ENCODE measurements around the gene DAG1. TPM values are rescaled to one million over a fixed set of nuclear protein-coding genes. Genes with fewer than 3 reads are reported as not detected.
"Not testable (repeated sequence)": the region's sequence is repeated elsewhere in the genome, so short reads cannot be mapped to it uniquely, and the experiment has no call there.

Gene DAG1
- total RNA-seq, 5 donors from 2014 or later (not counting 1 experiment from before 2014, with no cell fraction given) = 16.5 to 19.4 (median 18.1) TPM

- H3K36me3 ChIP-seq (ENCODE audit: control insufficient read depth in 2 of 2, extremely low read depth in 1 of 2, insufficient read depth in 1 of 2, low read length in 1 of 2); H3K27ac Mint-ChIP-seq; POLR2A ChIA-PET; H3K27me3 ChIP-seq (replicated peaks in 1 of 2; ENCODE audit: control insufficient read depth in 2 of 2, extremely low read depth in 1 of 2, insufficient read depth in 2 of 2, low read length in 1 of 2); H3K36me3 Mint-ChIP-seq; H3K4me3 Mint-ChIP-seq; H3K27ac ChIP-seq (ENCODE audit: low read length); H3K27me3 Mint-ChIP-seq; H3K4me3 ChIP-seq (ENCODE audit: control insufficient read depth in 1 of 2, extremely low read depth in 1 of 2, low read length in 1 of 2); H3K9me3 ChIP-seq; H3K4me1 ChIP-seq (ENCODE audit: control insufficient read depth in 1 of 2, extremely low read depth in 1 of 2, insufficient read depth in 2 of 2, low read length in 2 of 2); ATAC-seq (replicated peaks in 1 of 4); DNase-seq; H3K9me3 Mint-ChIP-seq: not testable (repeated sequence)
- WGBS (ENCODE audit: insufficient coverage) = no CpG with 5 or more reads among the region's 4 CpGs
- peaks cover 19 to 25% (median 19%) of the 10 kb centered on the region in 3 donors for H3K4me1 Mint-ChIP-seq
- CTCF ChIA-PET = interaction anchor here (0.6 to 0.7 kb wide), 2 partner anchors 428 to 1274 kb away, joined by 3 to 18 read pairs; no protein-coding TSS in a partner anchor
Measured at GRCh38 chr3:49496845-49497244, 26.8 kb downstream of the DAG1 start.

GRCh38 chr3:49497606-49498005, 27.5 kb downstream of the DAG1 start:
- Histone ChIP-seq H3K36me3 (ENCODE audit: control insufficient read depth in 2 of 2, extremely low read depth in 1 of 2, insufficient read depth in 1 of 2, low read length in 1 of 2) (peaks cover 0 to 3% of the 10 kb centered on the region in 2 donors), H3K4me1 (ENCODE audit: control insufficient read depth in 1 of 2, extremely low read depth in 1 of 2, insufficient read depth in 2 of 2, low read length in 2 of 2) (peaks cover 0 to 2% of the 10 kb centered on the region in 2 experiments), H3K27ac (ENCODE audit: low read length) (no peak overlapping the region), H3K4me3 (ENCODE audit: control insufficient read depth in 1 of 2, extremely low read depth in 1 of 2, low read length in 1 of 2) (no peak overlapping the region), H3K27me3 (replicated peaks in 1 of 2; ENCODE audit: control insufficient read depth in 2 of 2, extremely low read depth in 1 of 2, insufficient read depth in 2 of 2, low read length in 1 of 2) (no peaks in the 10 kb centered on the region), H3K9me3 (no peaks in the 10 kb centered on the region)
- Mint-ChIP-seq H3K4me1 (peaks cover 19 to 27% (median 22%) of the 10 kb centered on the region in 3 donors), H3K36me3 (peaks cover 12% of the 10 kb centered on the region), H3K27ac (no peak overlapping the region), H3K9me3 (no peaks in the 10 kb centered on the region), H3K27me3 (no peaks in the 10 kb centered on the region), H3K4me3 (no peak overlapping the region)
- CTCF ChIA-PET = interaction anchor here (0.6 to 0.7 kb wide), 2 partner anchors 429 to 1275 kb away, joined by 3 to 18 read pairs; no protein-coding TSS in a partner anchor
- WGBS (ENCODE audit: insufficient coverage) = no CpG with 5 or more reads among the region's 4 CpGs
- POLR2A ChIA-PET = interaction anchor here in 1 of 2 donors (0.6 kb wide), 1 partner anchor 19 kb away, joined by 9 read pairs; no protein-coding TSS in a partner anchor
- no peak for DNase-seq
- no peak for ATAC-seq (replicated peaks in 1 of 4)

GRCh38 chr3:49498239-49498638, 28.2 kb downstream of the DAG1 start:
- no peaks in the 10 kb centered on the region for H3K27me3 ChIP-seq (replicated peaks in 1 of 2; ENCODE audit: control insufficient read depth in 2 of 2, extremely low read depth in 1 of 2, insufficient read depth in 2 of 2, low read length in 1 of 2)
- DNase-seq = no peak
- WGBS (ENCODE audit: insufficient coverage) = no CpG with 5 or more reads among the region's 1 CpG
- no peaks in the 10 kb centered on the region for H3K27me3 Mint-ChIP-seq
- H3K4me1 Mint-ChIP-seq = peaks cover 21 to 26% (median 24%) of the 10 kb centered on the region in 3 donors
- no peak overlapping the region for H3K27ac ChIP-seq (ENCODE audit: low read length)
- H3K27ac Mint-ChIP-seq = no peak overlapping the region
- H3K36me3 Mint-ChIP-seq = peaks cover 15% of the 10 kb centered on the region
- no peak overlapping the region for H3K4me3 Mint-ChIP-seq
- H3K4me1 ChIP-seq (ENCODE audit: control insufficient read depth in 1 of 2, extremely low read depth in 1 of 2, insufficient read depth in 2 of 2, low read length in 2 of 2) = peaks cover 0 to 2% of the 10 kb centered on the region in 2 experiments
- H3K9me3 Mint-ChIP-seq = no peaks in the 10 kb centered on the region
- ChIA-PET POLR2A (interaction anchor here in 1 of 2 donors (0.6 kb wide), 1 partner anchor 20 kb away, joined by 9 read pairs; no protein-coding TSS in a partner anchor), CTCF (no interaction called here)
- H3K36me3 ChIP-seq (ENCODE audit: control insufficient read depth in 2 of 2, extremely low read depth in 1 of 2, insufficient read depth in 1 of 2, low read length in 1 of 2) = peaks cover 0 to 3% of the 10 kb centered on the region in 2 donors
- no peaks in the 10 kb centered on the region for H3K9me3 ChIP-seq
- H3K4me3 ChIP-seq (ENCODE audit: control insufficient read depth in 1 of 2, extremely low read depth in 1 of 2, low read length in 1 of 2) = no peak overlapping the region
- no peak for ATAC-seq (replicated peaks in 1 of 4)

- Histone ChIP-seq H3K4me1 (ENCODE audit: control insufficient read depth in 1 of 2, extremely low read depth in 1 of 2, insufficient read depth in 2 of 2, low read length in 2 of 2) (peaks cover 0 to 2% of the 10 kb centered on the region in 2 experiments), H3K36me3 (ENCODE audit: control insufficient read depth in 2 of 2, extremely low read depth in 1 of 2, insufficient read depth in 1 of 2, low read length in 1 of 2) (peaks cover 0 to 2% of the 10 kb centered on the region in 2 donors), H3K9me3 (no peaks in the 10 kb centered on the region), H3K4me3 (ENCODE audit: control insufficient read depth in 1 of 2, extremely low read depth in 1 of 2, low read length in 1 of 2) (no peak overlapping the region), H3K27ac (ENCODE audit: low read length) (no peak overlapping the region), H3K27me3 (replicated peaks in 1 of 2; ENCODE audit: control insufficient read depth in 2 of 2, extremely low read depth in 1 of 2, insufficient read depth in 2 of 2, low read length in 1 of 2) (no peaks in the 10 kb centered on the region)
- DNase-seq (no peak), ATAC-seq (replicated peaks in 1 of 4) (no peak)
- 93% methylated on average over 3 of the region's 3 CpGs for WGBS (ENCODE audit: insufficient coverage)
- Mint-ChIP-seq H3K27me3 (no peaks in the 10 kb centered on the region), H3K9me3 (no peaks in the 10 kb centered on the region), H3K36me3 (peaks cover 13% of the 10 kb centered on the region), H3K4me1 (peaks cover 20 to 27% (median 26%) of the 10 kb centered on the region in 3 donors), H3K27ac (no peak overlapping the region), H3K4me3 (no peak overlapping the region)
- ChIA-PET CTCF (no interaction called here), POLR2A (no interaction called here)
Measured at GRCh38 chr3:49498648-49499047, 28.6 kb downstream of the DAG1 start.

GRCh38 chr3:49500205-49500731, 30.2 kb downstream of the DAG1 start:
- CTCF ChIA-PET = interaction anchor here in 1 of 2 donors (0.5 to 0.6 kb wide), 2 partner anchors 38 to 807 kb away, joined by 3 read pairs; no protein-coding TSS in a partner anchor
- Mint-ChIP-seq H3K36me3 (peaks cover 10% of the 10 kb centered on the region), H3K4me1 (peaks cover 16 to 27% (median 27%) of the 10 kb centered on the region in 3 donors), H3K27me3 (no peaks in the 10 kb centered on the region), H3K27ac (peak overlapping the region in 1 of 2 donors; percentile 28), H3K9me3 (no peaks in the 10 kb centered on the region), H3K4me3 (no peak overlapping the region)
- Histone ChIP-seq H3K27ac (ENCODE audit: low read length) (no peak overlapping the region), H3K4me3 (ENCODE audit: control insufficient read depth in 1 of 2, extremely low read depth in 1 of 2, low read length in 1 of 2) (no peak overlapping the region), H3K9me3 (no peaks in the 10 kb centered on the region), H3K4me1 (ENCODE audit: control insufficient read depth in 1 of 2, extremely low read depth in 1 of 2, insufficient read depth in 2 of 2, low read length in 2 of 2) (peaks cover 0 to 2% of the 10 kb centered on the region in 2 experiments), H3K27me3 (replicated peaks in 1 of 2; ENCODE audit: control insufficient read depth in 2 of 2, extremely low read depth in 1 of 2, insufficient read depth in 2 of 2, low read length in 1 of 2) (no peaks in the 10 kb centered on the region), H3K36me3 (ENCODE audit: control insufficient read depth in 2 of 2, extremely low read depth in 1 of 2, insufficient read depth in 1 of 2, low read length in 1 of 2) (no peaks in the 10 kb centered on the region)
- no peak for ATAC-seq (replicated peaks in 1 of 4)
- POLR2A ChIA-PET = no interaction called here
- WGBS (ENCODE audit: insufficient coverage) = 100% methylated on average over 1 of the region's 6 CpGs
- no peak for DNase-seq

- Histone ChIP-seq H3K9me3 (no peaks in the 10 kb centered on the region), H3K27ac (ENCODE audit: low read length) (no peak overlapping the region), H3K27me3 (replicated peaks in 1 of 2; ENCODE audit: control insufficient read depth in 2 of 2, extremely low read depth in 1 of 2, insufficient read depth in 2 of 2, low read length in 1 of 2) (no peaks in the 10 kb centered on the region), H3K4me1 (ENCODE audit: control insufficient read depth in 1 of 2, extremely low read depth in 1 of 2, insufficient read depth in 2 of 2, low read length in 2 of 2) (peaks cover 0 to 2% of the 10 kb centered on the region in 2 experiments), H3K36me3 (ENCODE audit: control insufficient read depth in 2 of 2, extremely low read depth in 1 of 2, insufficient read depth in 1 of 2, low read length in 1 of 2) (no peaks in the 10 kb centered on the region), H3K4me3 (ENCODE audit: control insufficient read depth in 1 of 2, extremely low read depth in 1 of 2, low read length in 1 of 2) (no peak overlapping the region)
- 98% methylated on average over 7 of the region's 9 CpGs for WGBS (ENCODE audit: insufficient coverage)
- H3K4me1 Mint-ChIP-seq = peaks cover 16 to 27% (median 27%) of the 10 kb centered on the region in 3 donors
- peak overlapping the region in 1 of 2 donors; percentile 28 for H3K27ac Mint-ChIP-seq
- H3K36me3 Mint-ChIP-seq = peaks cover 10% of the 10 kb centered on the region
- DNase-seq (no peak), ATAC-seq (replicated peaks in 1 of 4) (no peak)
- ChIA-PET CTCF (interaction anchor here (0.5 to 0.6 kb wide), 3 partner anchors 38 to 806 kb away, joined by 3 to 4 read pairs (median 3); no protein-coding TSS in a partner anchor), POLR2A (no interaction called here)
- no peaks in the 10 kb centered on the region for H3K27me3 Mint-ChIP-seq
- no peaks in the 10 kb centered on the region for H3K9me3 Mint-ChIP-seq
- H3K4me3 Mint-ChIP-seq = no peak overlapping the region
Measured at GRCh38 chr3:49500732-49501609, 30.9 kb downstream of the DAG1 start.
